ENCODE measurements around the gene IL31.

DNA sequence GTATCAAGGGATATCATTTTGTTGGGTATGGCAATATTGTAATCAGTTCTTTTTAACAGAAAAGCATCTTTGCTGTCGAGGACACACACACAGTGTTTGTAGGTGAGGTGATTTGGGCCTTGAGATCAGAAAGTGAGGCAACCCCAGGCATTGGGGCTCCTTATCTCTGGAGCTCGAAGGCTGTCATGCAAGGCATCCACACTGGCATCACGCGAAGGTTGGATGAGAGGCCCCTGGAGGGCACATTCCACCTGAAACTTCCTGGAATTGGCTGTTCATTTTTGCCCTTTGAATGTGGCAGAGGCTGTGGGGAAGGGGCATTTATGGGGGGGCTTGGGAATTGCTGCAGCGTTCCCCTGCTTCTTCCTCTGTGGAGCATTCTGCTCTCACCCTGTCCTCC is 45.5 kb downstream of the IL31 start:
- no peak for TF ChIP-seq POLR2A (IDR thresholded peaks at IDR 0.05)
- TF ChIP-seq, protein P1, sequence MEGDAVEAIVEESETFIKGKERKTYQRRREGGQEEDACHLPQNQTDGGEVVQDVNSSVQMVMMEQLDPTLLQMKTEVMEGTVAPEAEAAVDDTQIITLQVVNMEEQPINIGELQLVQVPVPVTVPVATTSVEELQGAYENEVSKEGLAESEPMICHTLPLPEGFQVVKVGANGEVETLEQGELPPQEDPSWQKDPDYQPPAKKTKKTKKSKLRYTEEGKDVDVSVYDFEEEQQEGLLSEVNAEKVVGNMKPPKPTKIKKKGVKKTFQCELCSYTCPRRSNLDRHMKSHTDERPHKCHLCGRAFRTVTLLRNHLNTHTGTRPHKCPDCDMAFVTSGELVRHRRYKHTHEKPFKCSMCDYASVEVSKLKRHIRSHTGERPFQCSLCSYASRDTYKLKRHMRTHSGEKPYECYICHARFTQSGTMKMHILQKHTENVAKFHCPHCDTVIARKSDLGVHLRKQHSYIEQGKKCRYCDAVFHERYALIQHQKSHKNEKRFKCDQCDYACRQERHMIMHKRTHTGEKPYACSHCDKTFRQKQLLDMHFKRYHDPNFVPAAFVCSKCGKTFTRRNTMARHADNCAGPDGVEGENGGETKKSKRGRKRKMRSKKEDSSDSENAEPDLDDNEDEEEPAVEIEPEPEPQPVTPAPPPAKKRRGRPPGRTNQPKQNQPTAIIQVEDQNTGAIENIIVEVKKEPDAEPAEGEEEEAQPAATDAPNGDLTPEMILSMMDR (IDR thresholded peaks at IDR 0.05) = no peak
